BE2C (cell line): ENCODE measurements around the gene MEGF10.

ENCODE experiments used
- DNase-seq: peaks from one replicate; pipeline ENCODE4 v3.0.0-alpha.2; 2020
- H3K27me3 ChIP-seq: fragments of 250-450 bp; sonication (Bioruptor Pico); 2 replicates; pipeline ENCODE4 v1.5.1; 2020; ENCODE audit warnings: mild to moderate bottlenecking
- H3K36me3 ChIP-seq: fragments of 250-450 bp; sonication (Bioruptor Pico); 2 replicates; pipeline ENCODE4 v1.5.1; 2020; ENCODE audit warnings: mild to moderate bottlenecking
- H3K4me1 ChIP-seq: fragments of 250-450 bp; sonication (Bioruptor Pico); 2 replicates; pipeline ENCODE4 v1.5.1; 2020
- H3K4me3 ChIP-seq: 2 replicates; pipeline ENCODE4 v1.5.1; 2011; ENCODE audit warnings: low read depth, low read length
- H3K9me3 ChIP-seq: fragments of 250-450 bp; sonication (Bioruptor Pico); 2 replicates; pipeline ENCODE4 v1.5.1; 2020
- TF ChIP-seq, protein P1 (sequence below): IDR thresholded peaks from 2 replicates; pipeline ENCODE4 v1.5.1; 2012; ENCODE audit warnings: mild to moderate bottlenecking, low read depth, low read length

MEGF10 gene

DNA sequence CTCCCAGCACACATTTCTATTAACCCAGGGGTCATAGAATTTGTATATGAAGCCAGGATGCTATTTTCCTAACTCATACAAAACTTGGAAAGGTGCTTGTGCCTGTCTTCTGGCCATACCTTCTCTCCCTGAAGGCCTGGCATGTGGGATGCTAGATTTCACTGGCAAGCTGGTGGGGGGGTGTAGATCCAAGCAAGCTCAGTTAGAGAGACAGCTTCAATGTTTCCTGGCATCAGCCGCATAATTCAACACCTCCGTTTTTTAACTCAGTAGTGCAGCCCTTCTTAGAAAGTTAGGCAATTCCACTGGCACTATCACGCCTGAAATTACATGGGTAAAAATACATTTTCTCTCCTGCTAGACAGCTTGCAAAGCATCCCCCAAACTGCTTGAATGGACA is 51.8 kb downstream of the MEGF10 start:
- Histone ChIP-seq H3K4me3 (no peak overlapping the region), H3K4me1 (no peaks in the 10 kb centered on the region), H3K36me3 (no peaks in the 10 kb centered on the region), H3K27me3 (0 out of 2 replicates have a peak, but pooled peaks cover 5% of the 10 kb centered on the region), H3K9me3 (no peaks in the 10 kb centered on the region)
- TF ChIP-seq, protein P1, sequence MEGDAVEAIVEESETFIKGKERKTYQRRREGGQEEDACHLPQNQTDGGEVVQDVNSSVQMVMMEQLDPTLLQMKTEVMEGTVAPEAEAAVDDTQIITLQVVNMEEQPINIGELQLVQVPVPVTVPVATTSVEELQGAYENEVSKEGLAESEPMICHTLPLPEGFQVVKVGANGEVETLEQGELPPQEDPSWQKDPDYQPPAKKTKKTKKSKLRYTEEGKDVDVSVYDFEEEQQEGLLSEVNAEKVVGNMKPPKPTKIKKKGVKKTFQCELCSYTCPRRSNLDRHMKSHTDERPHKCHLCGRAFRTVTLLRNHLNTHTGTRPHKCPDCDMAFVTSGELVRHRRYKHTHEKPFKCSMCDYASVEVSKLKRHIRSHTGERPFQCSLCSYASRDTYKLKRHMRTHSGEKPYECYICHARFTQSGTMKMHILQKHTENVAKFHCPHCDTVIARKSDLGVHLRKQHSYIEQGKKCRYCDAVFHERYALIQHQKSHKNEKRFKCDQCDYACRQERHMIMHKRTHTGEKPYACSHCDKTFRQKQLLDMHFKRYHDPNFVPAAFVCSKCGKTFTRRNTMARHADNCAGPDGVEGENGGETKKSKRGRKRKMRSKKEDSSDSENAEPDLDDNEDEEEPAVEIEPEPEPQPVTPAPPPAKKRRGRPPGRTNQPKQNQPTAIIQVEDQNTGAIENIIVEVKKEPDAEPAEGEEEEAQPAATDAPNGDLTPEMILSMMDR: no peak
- DNase-seq: no peak

GRCh38 chr5:127343313-127343712 is 52.7 kb downstream of the MEGF10 start:
- H3K27me3 ChIP-seq: 0 out of 2 replicates have a peak, but pooled peaks cover 8% of the 10 kb centered on the region
- DNase-seq: no peak
- TF ChIP-seq, protein P1: no peak

GRCh38 chr5:127343866-127344265 is 53.3 kb downstream of the MEGF10 start:
- H3K36me3 ChIP-seq: no peaks in the 10 kb centered on the region
- TF ChIP-seq, protein P1: no peak
- H3K27me3 ChIP-seq: 0 out of 2 replicates have a peak, but pooled peaks cover 8% of the 10 kb centered on the region
- H3K9me3 ChIP-seq: no peaks in the 10 kb centered on the region
- no peaks in the 10 kb centered on the region for H3K4me1 ChIP-seq
- DNase-seq: no peak
- no peak overlapping the region for H3K4me3 ChIP-seq

More at GRCh38 chr5:127343313-127343712, 52.7 kb downstream of the MEGF10 start:
- Histone ChIP-seq H3K4me1 (no peaks in the 10 kb centered on the region), H3K36me3 (no peaks in the 10 kb centered on the region), H3K9me3 (no peaks in the 10 kb centered on the region), H3K4me3 (no peak overlapping the region)

DNA sequence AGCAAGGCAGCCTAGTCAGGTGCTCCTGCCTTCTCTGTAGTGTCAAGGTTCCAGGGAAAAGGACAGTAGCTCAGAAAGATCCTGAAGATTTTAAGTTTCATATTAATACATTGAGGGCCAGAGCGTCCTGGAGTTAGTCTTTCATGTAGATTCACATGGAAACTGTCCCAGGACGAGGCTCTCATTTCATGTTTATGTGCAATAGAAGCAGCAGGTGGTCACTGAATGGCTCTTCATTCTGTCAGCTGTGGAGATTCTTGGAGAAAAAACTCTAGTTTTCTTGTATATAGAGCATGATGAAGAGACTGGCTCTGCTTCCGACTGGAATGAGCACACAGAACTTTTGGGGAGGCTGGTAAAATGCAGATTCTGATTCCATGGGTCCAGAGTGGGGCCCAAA is 54.3 kb downstream of the MEGF10 start:
- DNase-seq: no peak
- Histone ChIP-seq H3K9me3 (no peaks in the 10 kb centered on the region), H3K4me3 (no peak overlapping the region), H3K36me3 (no peaks in the 10 kb centered on the region), H3K27me3 (0 out of 2 replicates have a peak, but pooled peaks cover 8% of the 10 kb centered on the region), H3K4me1 (no peaks in the 10 kb centered on the region)
- TF ChIP-seq, protein P1: no peak

- Histone ChIP-seq H3K9me3 (no peaks in the 10 kb centered on the region), H3K4me3 (no peak overlapping the region), H3K4me1 (no peaks in the 10 kb centered on the region), H3K27me3 (0 out of 2 replicates have a peak, but pooled peaks cover 3% of the 10 kb centered on the region), H3K36me3 (no peaks in the 10 kb centered on the region)
- TF ChIP-seq, protein P1: no peak
- no peak for DNase-seq
These were observed 60.8 kb downstream of the MEGF10 start for GRCh38 chr5:127351418-127351817.

DNA sequence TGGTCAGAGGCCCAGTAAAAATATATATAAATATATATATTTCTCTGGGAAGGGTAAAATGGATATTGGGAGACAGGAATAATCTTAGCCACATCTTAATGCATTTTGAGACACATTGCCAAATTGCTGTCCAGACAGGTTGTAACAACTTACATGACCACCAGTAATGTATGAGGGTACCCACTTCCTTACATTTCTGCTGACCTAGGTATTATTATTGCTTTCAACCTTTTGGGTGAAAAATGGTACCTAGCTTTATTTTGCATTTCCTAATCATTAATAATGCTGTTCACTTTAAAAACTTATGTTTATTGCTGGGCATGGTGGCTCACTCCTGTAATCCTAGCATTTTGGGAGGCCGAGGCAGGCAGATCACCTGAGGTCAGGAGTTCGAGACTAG is 61.5 kb downstream of the MEGF10 start:
- Histone ChIP-seq H3K4me3 (no peak overlapping the region), H3K27me3 (0 out of 2 replicates have a peak, but pooled peaks cover 3% of the 10 kb centered on the region), H3K36me3 (no peaks in the 10 kb centered on the region), H3K4me1 (no peaks in the 10 kb centered on the region), H3K9me3 (no peaks in the 10 kb centered on the region)
- TF ChIP-seq, protein P1: no peak
- no peak for DNase-seq
